ENCODE data around the gene ST8SIA6. TPM values are rescaled to one million over a fixed set of nuclear protein-coding genes. Genes with fewer than 3 reads are reported as not detected.

The ST8SIA6 gene
- total and polyA plus RNA-seq, 2 of the 8 experiments (the other 6 are each of a cell fraction or from before 2014, with no cell fraction given), result 0.70 to 1.1 TPM

- TF ChIP-seq CHD7 (IDR thresholded peaks at IDR 0.05; ENCODE audit: insufficient replicate concordance, low read length) (no peak), HDAC2 (IDR thresholded peaks at IDR 0.05; ENCODE audit: borderline replicate concordance in 1 of 2, low read depth in 2 of 2, low read length in 2 of 2) (no peak), SUZ12 (IDR thresholded peaks at IDR 0.05; ENCODE audit: low read length) (no peak), RBBP5 (IDR thresholded peaks at IDR 0.05; ENCODE audit: borderline replicate concordance, low read depth, low read length) (no peak), POLR2A (IDR thresholded peaks at IDR 0.05; ENCODE audit: control extremely low read depth in 1 of 2, low read depth in 2 of 2, low read length in 2 of 2) (no peak), CBX8 (IDR thresholded peaks at IDR 0.05; ENCODE audit: borderline replicate concordance, low read depth, low read length) (no peak), MAFK (IDR thresholded peaks at IDR 0.05; ENCODE audit: low read depth, low read length) (no peak), BCL11A (IDR thresholded peaks at IDR 0.05; ENCODE audit: low read depth in 2 of 2, low read length in 2 of 2) (no peak), ASH2L (IDR thresholded peaks at IDR 0.05; ENCODE audit: low read length) (no peak), JUND (IDR thresholded peaks at IDR 0.05; ENCODE audit: low read length) (no peak), SIN3A (conservative IDR thresholded peaks at IDR 0.05 in 1 of 2, IDR thresholded peaks at IDR 0.05 in 1 of 2; ENCODE audit: low read depth in 1 of 2, low read length in 2 of 2) (no peak)
These were observed 162.0 kb downstream of the ST8SIA6 start (continued) for GRCh38 chr10:17292375-17292774.

Data from H1 (cell line).